ENCODE data around the gene RYR2.

Gene RYR2

DNA sequence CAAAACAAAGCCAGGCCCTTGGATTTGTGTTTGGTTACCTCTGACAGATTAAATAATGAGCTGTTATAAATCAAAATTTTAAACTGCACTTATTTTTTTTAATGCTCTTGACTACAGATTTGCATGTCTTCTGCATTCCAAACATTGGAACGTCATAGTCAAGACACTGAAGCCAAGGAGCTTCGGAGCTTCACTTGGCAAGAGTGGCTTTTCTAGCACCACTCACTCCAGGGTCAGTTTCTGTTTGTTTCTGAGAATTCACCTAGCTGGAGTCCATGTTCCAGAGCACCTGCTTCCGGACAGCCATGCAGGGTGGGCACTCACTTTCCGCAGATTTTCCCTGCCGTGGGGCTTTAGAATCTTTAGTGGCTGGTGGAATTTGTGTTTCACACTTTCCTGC lies 645.8 kb downstream of the RYR2 start:
- H3K27me3 ChIP-seq (ENCODE audit: insufficient read depth, poor library complexity, severe bottlenecking), result no peaks in the 10 kb centered on the region
- H3K4me1 ChIP-seq (ENCODE audit: insufficient read depth, poor library complexity, severe bottlenecking), result no peaks in the 10 kb centered on the region
- H3K27ac ChIP-seq (ENCODE audit: poor library complexity, severe bottlenecking), result no peak overlapping the region
- TF ChIP-seq, protein P1, sequence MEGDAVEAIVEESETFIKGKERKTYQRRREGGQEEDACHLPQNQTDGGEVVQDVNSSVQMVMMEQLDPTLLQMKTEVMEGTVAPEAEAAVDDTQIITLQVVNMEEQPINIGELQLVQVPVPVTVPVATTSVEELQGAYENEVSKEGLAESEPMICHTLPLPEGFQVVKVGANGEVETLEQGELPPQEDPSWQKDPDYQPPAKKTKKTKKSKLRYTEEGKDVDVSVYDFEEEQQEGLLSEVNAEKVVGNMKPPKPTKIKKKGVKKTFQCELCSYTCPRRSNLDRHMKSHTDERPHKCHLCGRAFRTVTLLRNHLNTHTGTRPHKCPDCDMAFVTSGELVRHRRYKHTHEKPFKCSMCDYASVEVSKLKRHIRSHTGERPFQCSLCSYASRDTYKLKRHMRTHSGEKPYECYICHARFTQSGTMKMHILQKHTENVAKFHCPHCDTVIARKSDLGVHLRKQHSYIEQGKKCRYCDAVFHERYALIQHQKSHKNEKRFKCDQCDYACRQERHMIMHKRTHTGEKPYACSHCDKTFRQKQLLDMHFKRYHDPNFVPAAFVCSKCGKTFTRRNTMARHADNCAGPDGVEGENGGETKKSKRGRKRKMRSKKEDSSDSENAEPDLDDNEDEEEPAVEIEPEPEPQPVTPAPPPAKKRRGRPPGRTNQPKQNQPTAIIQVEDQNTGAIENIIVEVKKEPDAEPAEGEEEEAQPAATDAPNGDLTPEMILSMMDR (IDR thresholded peaks at IDR 0.05; ENCODE audit: poor library complexity, severe bottlenecking), result no peak
- no peak overlapping the region for H3K4me3 ChIP-seq (ENCODE audit: severe bottlenecking)
- no peak for DNase-seq (ENCODE audit: low spot score)
- no peak for ATAC-seq (ENCODE audit: low read depth)
- H3K36me3 ChIP-seq (ENCODE audit: low read depth), result no peaks in the 10 kb centered on the region
- H3K9me3 ChIP-seq (ENCODE audit: severe bottlenecking), result no peaks in the 10 kb centered on the region

DNA sequence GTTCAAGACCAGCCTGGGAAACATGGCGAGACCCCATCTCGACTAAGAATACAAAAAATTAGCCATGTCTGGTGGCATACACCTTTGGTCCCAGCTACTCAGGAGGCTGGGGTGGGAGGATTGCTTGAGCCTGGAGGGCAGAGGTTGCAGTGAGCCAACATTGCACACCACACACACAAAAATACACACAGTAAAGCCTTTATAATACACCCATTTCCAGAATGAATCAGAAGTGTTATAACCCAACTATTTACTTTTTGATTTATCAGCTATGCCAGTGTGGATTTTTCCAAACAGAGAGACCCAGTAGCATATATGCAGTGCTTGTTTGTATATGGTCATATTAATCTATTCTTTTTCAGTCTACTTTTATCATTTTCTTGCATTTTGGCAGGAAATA lies 648.7 kb downstream of the RYR2 start:
- no peak for DNase-seq (ENCODE audit: low spot score)
- Histone ChIP-seq H3K27ac (ENCODE audit: poor library complexity, severe bottlenecking) (no peak overlapping the region), H3K9me3 (ENCODE audit: severe bottlenecking) (no peaks in the 10 kb centered on the region), H3K4me1 (ENCODE audit: insufficient read depth, poor library complexity, severe bottlenecking) (no peaks in the 10 kb centered on the region), H3K27me3 (ENCODE audit: insufficient read depth, poor library complexity, severe bottlenecking) (no peaks in the 10 kb centered on the region), H3K4me3 (ENCODE audit: severe bottlenecking) (no peak overlapping the region), H3K36me3 (ENCODE audit: low read depth) (no peaks in the 10 kb centered on the region)
- ATAC-seq (ENCODE audit: low read depth), result no peak
- TF ChIP-seq, protein P1 (IDR thresholded peaks at IDR 0.05; ENCODE audit: poor library complexity, severe bottlenecking), result no peak

DNA sequence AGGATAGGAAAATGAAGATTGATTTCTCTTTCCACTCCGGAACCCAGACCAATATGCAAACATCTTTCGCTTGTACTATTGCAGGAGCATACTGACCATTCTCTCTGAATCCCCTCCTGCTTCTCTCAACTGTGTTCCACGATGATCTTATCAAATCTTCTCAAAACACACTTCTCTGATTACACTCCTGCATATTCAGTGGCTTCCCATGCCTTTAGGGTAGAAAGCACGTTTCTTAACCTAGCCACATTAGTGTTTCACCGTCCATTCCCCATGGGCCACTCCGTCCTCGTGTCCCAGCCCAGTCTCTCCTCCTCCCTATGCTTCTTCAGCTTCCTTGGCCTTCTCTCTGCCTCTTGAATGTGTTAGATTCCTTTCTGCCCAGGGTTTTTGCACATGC lies 650.3 kb downstream of the RYR2 start:
- Histone ChIP-seq H3K36me3 (ENCODE audit: low read depth) (no peaks in the 10 kb centered on the region), H3K4me1 (ENCODE audit: insufficient read depth, poor library complexity, severe bottlenecking) (no peaks in the 10 kb centered on the region), H3K4me3 (ENCODE audit: severe bottlenecking) (no peak overlapping the region), H3K27ac (ENCODE audit: poor library complexity, severe bottlenecking) (no peak overlapping the region), H3K27me3 (ENCODE audit: insufficient read depth, poor library complexity, severe bottlenecking) (no peaks in the 10 kb centered on the region), H3K9me3 (ENCODE audit: severe bottlenecking) (no peaks in the 10 kb centered on the region)
- DNase-seq (ENCODE audit: low spot score) (no peak), ATAC-seq (ENCODE audit: low read depth) (no peak)
- TF ChIP-seq, protein P1 (IDR thresholded peaks at IDR 0.05; ENCODE audit: poor library complexity, severe bottlenecking), result no peak

DNA sequence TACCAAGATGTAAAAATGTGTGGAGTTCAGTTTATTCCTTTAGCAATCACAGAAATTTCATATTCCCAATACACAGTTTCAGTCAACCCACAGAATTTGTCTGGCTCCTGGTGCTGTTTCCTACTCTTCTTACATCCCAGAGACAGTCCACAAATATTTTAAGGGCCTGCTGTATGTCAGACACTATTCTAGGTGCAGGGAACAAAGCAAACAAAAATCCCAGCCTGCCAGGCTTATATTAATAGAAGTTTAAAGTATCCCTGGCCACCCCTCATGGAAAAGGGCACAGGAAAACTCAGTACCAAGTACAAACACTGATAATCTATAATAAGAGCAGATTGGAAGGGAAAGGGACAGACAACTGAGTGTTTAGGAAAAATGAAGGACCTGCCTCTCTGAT lies 653.9 kb downstream of the RYR2 start:
- no peak overlapping the region for H3K4me3 ChIP-seq (ENCODE audit: severe bottlenecking)
- no peaks in the 10 kb centered on the region for H3K4me1 ChIP-seq (ENCODE audit: insufficient read depth, poor library complexity, severe bottlenecking)
- no peak overlapping the region for H3K27ac ChIP-seq (ENCODE audit: poor library complexity, severe bottlenecking)
- H3K9me3 ChIP-seq (ENCODE audit: severe bottlenecking), result no peaks in the 10 kb centered on the region
- no peaks in the 10 kb centered on the region for H3K27me3 ChIP-seq (ENCODE audit: insufficient read depth, poor library complexity, severe bottlenecking)
- TF ChIP-seq, protein P1 (IDR thresholded peaks at IDR 0.05; ENCODE audit: poor library complexity, severe bottlenecking), result no peak
- ATAC-seq (ENCODE audit: low read depth) (no peak), DNase-seq (ENCODE audit: low spot score) (no peak)
- H3K36me3 ChIP-seq (ENCODE audit: low read depth), result no peaks in the 10 kb centered on the region

DNA sequence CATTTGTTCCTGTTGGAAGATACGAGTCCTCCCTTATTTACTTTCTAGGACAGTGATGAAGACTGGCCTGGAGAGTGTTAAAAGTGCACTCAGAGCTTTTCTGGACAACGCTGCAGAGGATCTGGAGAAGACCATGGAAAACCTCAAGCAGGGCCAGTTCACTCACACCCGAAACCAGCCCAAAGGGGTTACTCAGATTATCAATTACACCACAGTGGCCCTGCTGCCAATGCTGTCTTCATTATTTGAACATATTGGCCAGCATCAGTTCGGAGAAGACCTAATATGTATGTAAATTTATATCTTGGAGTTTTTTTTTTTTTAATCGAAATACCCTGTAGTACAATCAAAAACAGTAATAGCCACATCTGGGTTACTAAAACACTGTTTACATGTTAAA lies 658.2 kb downstream of the RYR2 start:
- no peak overlapping the region for H3K27ac ChIP-seq (ENCODE audit: poor library complexity, severe bottlenecking)
- no peaks in the 10 kb centered on the region for H3K4me1 ChIP-seq (ENCODE audit: insufficient read depth, poor library complexity, severe bottlenecking)
- H3K36me3 ChIP-seq (ENCODE audit: low read depth), result no peaks in the 10 kb centered on the region
- DNase-seq (ENCODE audit: low spot score), result no peak
- no peak for ATAC-seq (ENCODE audit: low read depth)
- no peaks in the 10 kb centered on the region for H3K9me3 ChIP-seq (ENCODE audit: severe bottlenecking)
- TF ChIP-seq, protein P1 (IDR thresholded peaks at IDR 0.05; ENCODE audit: poor library complexity, severe bottlenecking), result no peak
- H3K4me3 ChIP-seq (ENCODE audit: severe bottlenecking), result no peak overlapping the region
- no peaks in the 10 kb centered on the region for H3K27me3 ChIP-seq (ENCODE audit: insufficient read depth, poor library complexity, severe bottlenecking)
